GM11168 (cell line): ENCODE results near the gene R3HDM1.

Source experiments
- in situ Hi-C: fragments of 300-500 bp; cut with MboI; formaldehyde crosslinking; loops from one replicate; pipeline ENCODE4 v1.12.0; 2022; ENCODE audit warnings: low sequenced_read_pairs; ENCODE audit not compliant: unreplicated experiment

Gene R3HDM1

GRCh38 chr2:135762530-135762929, 231.2 kb downstream of the R3HDM1 start:
- in situ Hi-C loops: no loop called here

- in situ Hi-C loops: no loop called here
Observed at GRCh38 chr2:135768863-135769262, 237.6 kb downstream of the R3HDM1 start.

- in situ Hi-C loops: no loop called here
Observed at GRCh38 chr2:135773319-135773718, 242.0 kb downstream of the R3HDM1 start.

- in situ Hi-C loops: no loop called here
Observed at GRCh38 chr2:135773917-135774316, 242.6 kb downstream of the R3HDM1 start.
